Astrocyte of the hippocampus (primary cell): ENCODE data around the gene GRPEL1.
"Not testable (repeated sequence)": the region's sequence is repeated elsewhere in the genome, so short reads cannot be mapped to it uniquely, and the experiment has no call there.

ENCODE experiments used
- DNase-seq: peaks from one replicate; pipeline ENCODE4 v3.0.0; 2011; ENCODE audit warnings: low read depth, low spot score

The GRPEL1 gene

GRCh38 chr4:7092026-7092425 is 24.2 kb upstream of the GRPEL1 start:
- DNase-seq, result no peak

GRCh38 chr4:7089213-7089986 is 21.5 kb upstream of the GRPEL1 start:
- no peak for DNase-seq

- DNase-seq, result no peak
Measured at GRCh38 chr4:7087036-7087435, 19.2 kb upstream of the GRPEL1 start.

GRCh38 chr4:7086384-7086783 is 18.5 kb upstream of the GRPEL1 start:
- no peak for DNase-seq

GRCh38 chr4:7084564-7084961 is 16.7 kb upstream of the GRPEL1 start:
- DNase-seq, result not testable (repeated sequence)

GRCh38 chr4:7083597-7084563 is 16.0 kb upstream of the GRPEL1 start:
- no peak for DNase-seq

GRCh38 chr4:7079909-7080308 is 12.0 kb upstream of the GRPEL1 start:
- not testable (repeated sequence) for DNase-seq

- not testable (repeated sequence) for DNase-seq
Measured at GRCh38 chr4:7079483-7079882, 11.6 kb upstream of the GRPEL1 start.

- DNase-seq, result no peak
Measured at GRCh38 chr4:7078025-7078424, 10.2 kb upstream of the GRPEL1 start.

- no peak for DNase-seq
Measured at GRCh38 chr4:7077371-7077770, 9.5 kb upstream of the GRPEL1 start.

GRCh38 chr4:7076696-7077082 is 8.8 kb upstream of the GRPEL1 start:
- DNase-seq, result no peak

- DNase-seq, result peak; percentile 28
Measured at GRCh38 chr4:7075962-7076695, 8.3 kb upstream of the GRPEL1 start.

GRCh38 chr4:7074426-7074825 is 6.6 kb upstream of the GRPEL1 start:
- peak; percentile 20 for DNase-seq

- DNase-seq, result peak; percentile 62
Measured at GRCh38 chr4:7073526-7074390, 5.9 kb upstream of the GRPEL1 start.

- DNase-seq, result no peak
Measured at GRCh38 chr4:7073059-7073458, 5.2 kb upstream of the GRPEL1 start.

- peak; percentile 83 for DNase-seq
Measured at GRCh38 chr4:7070729-7071511, 3.1 kb upstream of the GRPEL1 start.

- peak; percentile 32 for DNase-seq
Measured at GRCh38 chr4:7068883-7069282, 1.0 kb upstream of the GRPEL1 start.

- DNase-seq, result no peak
Measured at GRCh38 chr4:7068279-7068842, 497 bp upstream of the GRPEL1 start.

- DNase-seq, result no peak
Measured at GRCh38 chr4:7067126-7067451, 775 bp downstream of the GRPEL1 start.

GRCh38 chr4:7066493-7066892 is 1.4 kb downstream of the GRPEL1 start:
- no peak for DNase-seq
